VCaP (cell line): ENCODE data around the gene SERPINA3.

Experiments
- H3K27ac ChIP-seq: fragments of 450-650 bp; 2 replicates; pipeline ENCODE4 v1.5.1; 2017
- CTCF ChIP-seq: fragments of 450-650 bp; conservative IDR thresholded peaks from 2 replicates; pipeline ENCODE4 v1.5.1; 2017; ENCODE audit warnings: mild to moderate bottlenecking, moderate library complexity

Gene SERPINA3

GRCh38 chr14:94663538-94663937 is 51.3 kb downstream of the SERPINA3 start:
- TF ChIP-seq CTCF: no peak
- H3K27ac ChIP-seq: no peak overlapping the region

- no peak for TF ChIP-seq CTCF
- H3K27ac ChIP-seq: no peak overlapping the region
Observed at GRCh38 chr14:94663965-94664704, 51.9 kb downstream of the SERPINA3 start.

- no peak overlapping the region for H3K27ac ChIP-seq
- no peak for TF ChIP-seq CTCF
Observed at GRCh38 chr14:94665121-94665520, 52.9 kb downstream of the SERPINA3 start.

GRCh38 chr14:94665544-94665943 is 53.4 kb downstream of the SERPINA3 start:
- no peak for TF ChIP-seq CTCF
- H3K27ac ChIP-seq: no peak overlapping the region

GRCh38 chr14:94670692-94671285 is 58.6 kb downstream of the SERPINA3 start:
- H3K27ac ChIP-seq: no peak overlapping the region
- TF ChIP-seq CTCF: no peak

GRCh38 chr14:94671870-94672444 is 59.8 kb downstream of the SERPINA3 start:
- no peak overlapping the region for H3K27ac ChIP-seq
- TF ChIP-seq CTCF: no peak

- no peak overlapping the region for H3K27ac ChIP-seq
- TF ChIP-seq CTCF: no peak
Observed at GRCh38 chr14:94673071-94673470, 60.9 kb downstream of the SERPINA3 start.
